Sigmoid colon (tissue), 7 donors: ENCODE data around the gene ELOB. TPM values are rescaled to one million over a fixed set of nuclear protein-coding genes. Genes with fewer than 3 reads are reported as not detected.

Experiments
- DNase-seq: peaks from one replicate; pipeline ENCODE4 v3.0.0-alpha.2; 2019
- H3K27ac ChIP-seq, 4 donors: fragments of 200-600 bp; sonication (generic); one replicate each; pipeline ENCODE4 v1.5.1; 2016 to 2019; ENCODE audit warnings: mild to moderate bottlenecking in 1 of 4
- H3K27me3 ChIP-seq, 3 donors: fragments of 200-600 bp; sonication (generic); one replicate each; pipeline ENCODE4 v1.5.1; 2019; ENCODE audit warnings: mild to moderate bottlenecking in 1 of 3
- H3K36me3 ChIP-seq, 4 donors: fragments of 200-600 bp; sonication (generic); one replicate each; pipeline ENCODE4 v1.5.1; 2016 to 2019
- H3K4me1 ChIP-seq, 4 donors: fragments of 200-600 bp; sonication (generic); one replicate each; pipeline ENCODE4 v1.5.1; 2017 to 2019
- H3K4me3 ChIP-seq, 4 donors: fragments of 200-600 bp; sonication (generic); one replicate each; pipeline ENCODE4 v1.5.1; 2017 to 2019; ENCODE audit warnings: mild to moderate bottlenecking in 2 of 4, moderate library complexity in 1 of 4
- H3K9me3 ChIP-seq, 4 donors: fragments of 200-600 bp in 3 of 4; sonication (generic) in 3 of 4; one replicate each; pipeline versions ENCODE4 v1.5.1 to v1.6.1; 2013 to 2019
- CTCF ChIP-seq, 4 experiments: fragments of 450-650 bp in 3 of 4; fragments of 200-600 bp in 1 of 4; IDR thresholded peaks; one replicate each; pipeline ENCODE4 v1.5.1; 2016 to 2019; ENCODE audit warnings: antibody characterized with exemption in 4 of 4, mild to moderate bottlenecking in 3 of 4, moderate library complexity in 2 of 4
- EP300 ChIP-seq, 4 donors: sonication (generic); formaldehyde crosslinking; IDR thresholded peaks; one replicate each; pipeline ENCODE4 v1.6.1; 2017; ENCODE audit warnings: antibody characterized with exemption in 4 of 4
- POLR2A ChIP-seq, 2 donors: fragments of 450-650 bp; IDR thresholded peaks; one replicate each; pipeline ENCODE4 v1.6.1; 2016; ENCODE audit warnings: antibody characterized with exemption in 2 of 2, mild to moderate bottlenecking in 2 of 2, moderate library complexity in 2 of 2
- POLR2AphosphoS5 ChIP-seq, 4 donors: sonication (generic); formaldehyde crosslinking; IDR thresholded peaks; one replicate each; pipeline ENCODE4 v1.6.1; 2017; ENCODE audit warnings: antibody characterized with exemption in 4 of 4
- WGBS, 2 donors: extraction: QIAGEN DNeasy Blood & Tissue Kit; methylation state at CpG; one replicate each; pipeline ENCODE4 v1.1.7; 2013; 5-methylcytosine and 5-hydroxymethylcytosine counted together
- intact Hi-C: fragments of 100-400 bp; cut with DNase I; formaldehyde crosslinking; loops from one replicate; pipeline ENCODE4 v1.15.1; 2023
- polyA plus RNA-seq, 3 donors: library from polyadenylated mRNA; stranded (reverse); fragments of 200-250 nt; gene quantifications; one replicate each; pipeline ENCODE4 v1.2.3, GENCODE V29; 2013
- total RNA-seq, 4 donors: library from RNA; depleted of rRNA; stranded (reverse); fragments of >200 nt; gene quantifications; one replicate each; pipeline ENCODE4 v1.1.0, GENCODE V29; 2016
- donor health status: healthy with polysubstance abuse.
- donor health status: Bipolar disorder and iron deficiency.
- donor health status: healthy.

ELOB gene
- total and polyA plus RNA-seq, 7 donors, result 329 to 1,166 (median 475) TPM

- H3K27me3 ChIP-seq, result no peaks in the 10 kb centered on the region
- intact Hi-C loops, result no loop called here
- TF ChIP-seq EP300 (IDR thresholded peaks at IDR 0.05) (no peak), POLR2AphosphoS5 (IDR thresholded peaks at IDR 0.05) (no peak), CTCF (IDR thresholded peaks at IDR 0.05) (no peak), POLR2A (IDR thresholded peaks at IDR 0.05) (no peak)
- H3K4me3 ChIP-seq, result no peak overlapping the region
- 93 to 95% methylated on average over 6 of the region's 6 CpGs for WGBS, 2 donors
- H3K9me3 ChIP-seq, result no peaks in the 10 kb centered on the region
- H3K27ac ChIP-seq, result no peak overlapping the region
- H3K4me1 ChIP-seq, result peaks cover 0 to 22% (median 15%) of the 10 kb centered on the region in 4 donors
- no peaks in the 10 kb centered on the region for H3K36me3 ChIP-seq
- DNase-seq, result no peak
These were observed 27.1 kb downstream of the ELOB start for GRCh38 chr16:2749936-2750335.

GRCh38 chr16:2749476-2749875 lies 27.6 kb downstream of the ELOB start:
- Histone ChIP-seq H3K4me3 (no peak overlapping the region), H3K9me3 (no peaks in the 10 kb centered on the region), H3K36me3 (no peaks in the 10 kb centered on the region), H3K4me1 (peaks cover 0 to 17% (median 10%) of the 10 kb centered on the region in 4 donors), H3K27ac (no peak overlapping the region), H3K27me3 (no peaks in the 10 kb centered on the region)
- TF ChIP-seq EP300 (IDR thresholded peaks at IDR 0.05), result no peak
- TF ChIP-seq POLR2AphosphoS5 (IDR thresholded peaks at IDR 0.05), result no peak
- 96 to 97% methylated on average over 5 of the region's 5 CpGs for WGBS, 2 donors
- DNase-seq, result no peak
- intact Hi-C loops, result no loop called here

GRCh38 chr16:2748757-2749455 lies 28.2 kb downstream of the ELOB start:
- TF ChIP-seq CTCF (IDR thresholded peaks at IDR 0.05), result no peak
- TF ChIP-seq POLR2A (IDR thresholded peaks at IDR 0.05), result no peak
- TF ChIP-seq EP300 (IDR thresholded peaks at IDR 0.05), result no peak
- no peak for TF ChIP-seq POLR2AphosphoS5 (IDR thresholded peaks at IDR 0.05)
- Histone ChIP-seq H3K27ac (no peak overlapping the region), H3K4me1 (peaks cover 0 to 11% (median 6%) of the 10 kb centered on the region in 4 donors), H3K36me3 (no peaks in the 10 kb centered on the region), H3K4me3 (no peak overlapping the region), H3K9me3 (no peaks in the 10 kb centered on the region), H3K27me3 (no peaks in the 10 kb centered on the region)
- 93 to 95% methylated on average over 7 of the region's 7 CpGs for WGBS, 2 donors
- DNase-seq, result no peak
- intact Hi-C loops, result no loop called here

GRCh38 chr16:2745961-2746360 lies 31.1 kb downstream of the ELOB start:
- intact Hi-C loops, result no loop called here
- Histone ChIP-seq H3K27ac (no peak overlapping the region), H3K36me3 (no peaks in the 10 kb centered on the region), H3K9me3 (no peaks in the 10 kb centered on the region), H3K4me3 (no peak overlapping the region), H3K4me1 (no peaks in the 10 kb centered on the region), H3K27me3 (no peaks in the 10 kb centered on the region)
- WGBS, 2 donors, result 89 to 92% methylated on average over 9 of the region's 9 CpGs
- no peak for DNase-seq
- TF ChIP-seq EP300 (IDR thresholded peaks at IDR 0.05), result no peak
- no peak for TF ChIP-seq POLR2A (IDR thresholded peaks at IDR 0.05)
- no peak for TF ChIP-seq CTCF (IDR thresholded peaks at IDR 0.05)
- TF ChIP-seq POLR2AphosphoS5 (IDR thresholded peaks at IDR 0.05), result no peak

- no peaks in the 10 kb centered on the region for H3K9me3 ChIP-seq
- no peaks in the 10 kb centered on the region for H3K27me3 ChIP-seq
- 84 to 85% methylated on average over 15 of the region's 15 CpGs for WGBS, 2 donors
- DNase-seq, result no peak
- H3K4me1 ChIP-seq, result no peaks in the 10 kb centered on the region
- no peak for TF ChIP-seq POLR2AphosphoS5 (IDR thresholded peaks at IDR 0.05)
- no peak for TF ChIP-seq POLR2A (IDR thresholded peaks at IDR 0.05)
- no peak for TF ChIP-seq EP300 (IDR thresholded peaks at IDR 0.05)
- TF ChIP-seq CTCF (IDR thresholded peaks at IDR 0.05), result no peak
- intact Hi-C loops, result no loop called here
- no peaks in the 10 kb centered on the region for H3K36me3 ChIP-seq
- H3K27ac ChIP-seq, result no peak overlapping the region
- no peak overlapping the region for H3K4me3 ChIP-seq
These were observed 31.8 kb downstream of the ELOB start for GRCh38 chr16:2745116-2745890.
